ENCODE data around the gene HNRNPU.

Gene HNRNPU

DNA sequence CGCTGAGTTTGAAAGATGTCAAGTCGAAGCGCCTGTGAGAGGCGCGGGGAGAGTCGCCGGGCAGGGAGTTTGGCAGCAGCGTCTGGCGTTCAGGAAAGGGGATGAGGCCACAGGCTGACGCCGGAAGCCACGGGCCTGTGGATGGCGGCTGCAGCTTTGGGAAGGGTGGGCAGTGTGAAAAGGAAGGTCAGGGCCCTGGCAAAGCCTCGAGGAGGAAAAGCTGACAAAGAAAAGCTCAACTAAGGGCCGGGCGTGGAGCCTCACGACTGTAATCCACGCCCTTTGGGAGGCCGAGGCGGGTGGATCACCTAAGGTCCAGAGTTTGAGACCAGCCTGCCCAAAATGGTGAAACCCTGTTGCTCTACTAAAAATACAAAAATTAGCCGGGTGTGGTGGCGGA is 54.1 kb downstream of the HNRNPU start:
- no peak overlapping the region for H3K27ac ChIP-seq (replicated peaks)
- no peaks in the 10 kb centered on the region for H3K27me3 ChIP-seq (ENCODE audit: insufficient read depth, poor library complexity, severe bottlenecking)
- H3K4me3 ChIP-seq (replicated peaks; ENCODE audit: insufficient read depth, low read length): no peak overlapping the region
- TF ChIP-seq, protein P1, sequence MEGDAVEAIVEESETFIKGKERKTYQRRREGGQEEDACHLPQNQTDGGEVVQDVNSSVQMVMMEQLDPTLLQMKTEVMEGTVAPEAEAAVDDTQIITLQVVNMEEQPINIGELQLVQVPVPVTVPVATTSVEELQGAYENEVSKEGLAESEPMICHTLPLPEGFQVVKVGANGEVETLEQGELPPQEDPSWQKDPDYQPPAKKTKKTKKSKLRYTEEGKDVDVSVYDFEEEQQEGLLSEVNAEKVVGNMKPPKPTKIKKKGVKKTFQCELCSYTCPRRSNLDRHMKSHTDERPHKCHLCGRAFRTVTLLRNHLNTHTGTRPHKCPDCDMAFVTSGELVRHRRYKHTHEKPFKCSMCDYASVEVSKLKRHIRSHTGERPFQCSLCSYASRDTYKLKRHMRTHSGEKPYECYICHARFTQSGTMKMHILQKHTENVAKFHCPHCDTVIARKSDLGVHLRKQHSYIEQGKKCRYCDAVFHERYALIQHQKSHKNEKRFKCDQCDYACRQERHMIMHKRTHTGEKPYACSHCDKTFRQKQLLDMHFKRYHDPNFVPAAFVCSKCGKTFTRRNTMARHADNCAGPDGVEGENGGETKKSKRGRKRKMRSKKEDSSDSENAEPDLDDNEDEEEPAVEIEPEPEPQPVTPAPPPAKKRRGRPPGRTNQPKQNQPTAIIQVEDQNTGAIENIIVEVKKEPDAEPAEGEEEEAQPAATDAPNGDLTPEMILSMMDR (IDR thresholded peaks at IDR 0.05; ENCODE audit: insufficient read depth, low read length): no peak
- no peak for TF ChIP-seq POLR2AphosphoS5 (IDR thresholded peaks at IDR 0.05; ENCODE audit: low read depth)
- DNase-seq (ENCODE audit: low read depth in 1 of 2, low spot score in 1 of 2): no peak

DNA sequence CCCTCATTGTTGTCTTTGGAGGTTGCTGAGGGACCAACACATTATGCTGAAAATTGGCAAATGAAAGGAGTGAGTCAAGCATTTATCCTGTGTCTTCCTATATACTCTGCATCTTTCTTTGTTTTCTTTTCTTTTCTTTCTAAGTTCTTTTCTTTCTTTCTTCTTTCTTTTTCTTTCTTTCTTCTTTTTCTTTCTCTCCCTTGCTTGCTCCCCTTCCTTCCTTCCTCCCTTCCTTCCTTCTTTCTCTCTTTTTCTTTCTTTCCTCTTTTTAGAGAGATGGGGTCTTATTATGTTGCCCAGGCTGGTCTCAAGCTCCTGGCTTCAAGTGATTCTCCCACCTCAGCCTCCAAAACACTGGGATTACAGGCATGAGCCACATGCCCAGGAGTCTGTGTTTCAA is 57.2 kb downstream of the HNRNPU start:
- Histone ChIP-seq H3K4me3 (replicated peaks; ENCODE audit: insufficient read depth, low read length) (no peak overlapping the region), H3K27ac (replicated peaks) (no peak overlapping the region), H3K27me3 (ENCODE audit: insufficient read depth, poor library complexity, severe bottlenecking) (no peaks in the 10 kb centered on the region)
- TF ChIP-seq GABPA (IDR thresholded peaks at IDR 0.05; ENCODE audit: low read depth): no peak
- DNase-seq (ENCODE audit: low read depth in 1 of 2, low spot score in 1 of 2): no peak

DNA sequence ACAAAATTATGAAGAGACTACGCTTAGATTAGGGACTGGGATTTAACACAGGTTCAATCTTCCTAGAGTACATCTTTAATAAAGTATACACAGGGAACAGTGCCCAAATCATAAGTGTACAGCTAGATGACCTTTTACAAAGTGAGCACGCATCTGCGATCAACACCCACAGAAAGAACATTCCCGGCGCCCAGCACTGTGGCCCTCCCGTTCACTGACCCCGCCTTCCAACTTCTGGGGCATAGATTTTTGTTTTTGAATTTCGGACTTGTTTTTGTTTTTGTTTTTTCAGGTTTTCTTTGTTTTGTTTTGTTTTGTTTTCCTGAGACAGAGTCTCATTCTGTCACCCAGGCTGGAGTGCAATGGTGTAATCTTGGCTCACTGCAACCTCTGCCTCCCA is 59.5 kb downstream of the HNRNPU start:
- H3K4me3 ChIP-seq (replicated peaks; ENCODE audit: insufficient read depth, low read length): no peak overlapping the region
- no peaks in the 10 kb centered on the region for H3K27me3 ChIP-seq (ENCODE audit: insufficient read depth, poor library complexity, severe bottlenecking)
- no peak for DNase-seq (ENCODE audit: low read depth in 1 of 2, low spot score in 1 of 2)
- TF ChIP-seq SPI1 (IDR thresholded peaks at IDR 0.05; ENCODE audit: borderline replicate concordance, low read depth): no peak
- TF ChIP-seq, protein P1 (IDR thresholded peaks at IDR 0.05; ENCODE audit: insufficient read depth, low read length): no peak
- no peak for TF ChIP-seq POLR2AphosphoS5 (IDR thresholded peaks at IDR 0.05; ENCODE audit: low read depth)
- TF ChIP-seq GABPA (IDR thresholded peaks at IDR 0.05; ENCODE audit: low read depth): no peak
- TF ChIP-seq, protein P2, sequence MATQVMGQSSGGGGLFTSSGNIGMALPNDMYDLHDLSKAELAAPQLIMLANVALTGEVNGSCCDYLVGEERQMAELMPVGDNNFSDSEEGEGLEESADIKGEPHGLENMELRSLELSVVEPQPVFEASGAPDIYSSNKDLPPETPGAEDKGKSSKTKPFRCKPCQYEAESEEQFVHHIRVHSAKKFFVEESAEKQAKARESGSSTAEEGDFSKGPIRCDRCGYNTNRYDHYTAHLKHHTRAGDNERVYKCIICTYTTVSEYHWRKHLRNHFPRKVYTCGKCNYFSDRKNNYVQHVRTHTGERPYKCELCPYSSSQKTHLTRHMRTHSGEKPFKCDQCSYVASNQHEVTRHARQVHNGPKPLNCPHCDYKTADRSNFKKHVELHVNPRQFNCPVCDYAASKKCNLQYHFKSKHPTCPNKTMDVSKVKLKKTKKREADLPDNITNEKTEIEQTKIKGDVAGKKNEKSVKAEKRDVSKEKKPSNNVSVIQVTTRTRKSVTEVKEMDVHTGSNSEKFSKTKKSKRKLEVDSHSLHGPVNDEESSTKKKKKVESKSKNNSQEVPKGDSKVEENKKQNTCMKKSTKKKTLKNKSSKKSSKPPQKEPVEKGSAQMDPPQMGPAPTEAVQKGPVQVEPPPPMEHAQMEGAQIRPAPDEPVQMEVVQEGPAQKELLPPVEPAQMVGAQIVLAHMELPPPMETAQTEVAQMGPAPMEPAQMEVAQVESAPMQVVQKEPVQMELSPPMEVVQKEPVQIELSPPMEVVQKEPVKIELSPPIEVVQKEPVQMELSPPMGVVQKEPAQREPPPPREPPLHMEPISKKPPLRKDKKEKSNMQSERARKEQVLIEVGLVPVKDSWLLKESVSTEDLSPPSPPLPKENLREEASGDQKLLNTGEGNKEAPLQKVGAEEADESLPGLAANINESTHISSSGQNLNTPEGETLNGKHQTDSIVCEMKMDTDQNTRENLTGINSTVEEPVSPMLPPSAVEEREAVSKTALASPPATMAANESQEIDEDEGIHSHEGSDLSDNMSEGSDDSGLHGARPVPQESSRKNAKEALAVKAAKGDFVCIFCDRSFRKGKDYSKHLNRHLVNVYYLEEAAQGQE (IDR thresholded peaks at IDR 0.05; ENCODE audit: insufficient replicate concordance, low read depth): no peak
- H3K27ac ChIP-seq (replicated peaks): no peak overlapping the region

DNA sequence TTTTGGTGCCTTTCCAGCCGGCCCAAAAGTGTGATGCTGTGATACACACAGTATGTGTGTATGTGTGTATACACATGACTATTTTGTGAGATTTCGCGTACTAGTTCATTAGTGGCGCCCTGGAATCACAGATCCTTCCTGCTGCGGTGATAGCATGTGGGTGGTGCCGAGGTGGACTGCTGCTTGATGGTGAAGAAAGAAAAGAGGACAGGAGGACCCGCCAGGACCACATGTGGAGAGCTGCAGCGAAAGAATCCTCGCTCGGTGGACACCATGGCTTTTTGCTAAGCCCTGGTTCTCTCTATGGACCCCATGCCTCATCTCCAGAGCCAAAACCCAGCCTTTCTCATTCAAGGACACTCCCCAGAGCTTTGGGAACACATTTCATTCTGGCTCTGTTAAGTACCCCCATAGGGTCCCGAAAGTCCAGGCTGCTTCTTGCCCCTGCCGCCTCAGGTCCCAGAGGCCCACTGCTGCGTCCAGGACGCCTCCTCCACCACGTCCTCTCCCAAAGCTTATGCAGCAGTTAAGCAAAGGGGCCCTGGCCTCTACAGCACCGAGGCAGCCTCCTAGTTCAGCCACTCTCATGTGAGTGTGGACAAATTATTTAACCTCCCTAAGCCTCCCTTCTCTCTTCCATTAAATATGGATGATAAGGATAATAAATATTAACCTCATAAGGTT is 61.6 kb downstream of the HNRNPU start:
- TF ChIP-seq SPI1 (IDR thresholded peaks at IDR 0.05; ENCODE audit: borderline replicate concordance, low read depth): no peak
- TF ChIP-seq, protein P2 (IDR thresholded peaks at IDR 0.05; ENCODE audit: insufficient replicate concordance, low read depth): no peak
- TF ChIP-seq, protein P1 (IDR thresholded peaks at IDR 0.05; ENCODE audit: insufficient read depth, low read length): no peak
- no peak for TF ChIP-seq POLR2AphosphoS5 (IDR thresholded peaks at IDR 0.05; ENCODE audit: low read depth)
- no peak for TF ChIP-seq GABPA (IDR thresholded peaks at IDR 0.05; ENCODE audit: low read depth)
- no peak for DNase-seq (ENCODE audit: low read depth in 1 of 2, low spot score in 1 of 2)
- no peak overlapping the region for H3K27ac ChIP-seq (replicated peaks)
- H3K4me3 ChIP-seq (replicated peaks; ENCODE audit: insufficient read depth, low read length): no peak overlapping the region
- H3K27me3 ChIP-seq (ENCODE audit: insufficient read depth, poor library complexity, severe bottlenecking): no peaks in the 10 kb centered on the region
